ENCODE data around the gene SDK1. TPM values are rescaled to one million over a fixed set of nuclear protein-coding genes. Genes with fewer than 3 reads are reported as not detected.

SDK1 gene
- total and polyA plus RNA-seq, 12 donors, result 1.0 to 5.3 (median 3.2) TPM

DNA sequence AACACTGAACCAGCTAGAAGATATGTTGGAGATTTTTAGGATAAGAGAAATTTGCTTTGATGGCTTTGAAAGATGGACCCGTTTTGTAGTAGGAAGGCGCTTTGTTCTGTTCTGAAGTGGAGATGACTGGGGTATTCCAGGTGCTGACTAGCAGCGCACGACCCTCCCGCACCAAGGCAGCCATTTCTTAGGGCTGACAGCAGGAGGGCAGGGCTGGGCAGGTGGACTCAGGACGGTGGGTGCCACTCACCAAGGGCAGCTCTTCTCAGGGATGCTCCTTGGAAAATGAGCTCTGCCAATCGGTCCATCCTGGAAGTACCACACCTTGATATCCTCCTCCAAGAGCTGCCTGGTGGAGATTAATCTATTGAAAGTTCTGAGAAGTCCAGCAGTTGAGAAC is 917.4 kb downstream of the SDK1 start:
- Histone ChIP-seq H3K4me3 (no peak overlapping the region), H3K27ac (no peak overlapping the region), H3K9me3 (no peaks in the 10 kb centered on the region), H3K36me3 (no peaks in the 10 kb centered on the region), H3K27me3 (no peaks in the 10 kb centered on the region), H3K4me1 (no peaks in the 10 kb centered on the region)
- TF ChIP-seq CTCF (IDR thresholded peaks at IDR 0.05), result no peak
- WGBS, 2 donors, result 91 to 94% methylated on average over 7 of the region's 7 CpGs
- DNase-seq (no peak), ATAC-seq (no peak)
- intact Hi-C loops (cut with DNase I), result no loop called here

DNA sequence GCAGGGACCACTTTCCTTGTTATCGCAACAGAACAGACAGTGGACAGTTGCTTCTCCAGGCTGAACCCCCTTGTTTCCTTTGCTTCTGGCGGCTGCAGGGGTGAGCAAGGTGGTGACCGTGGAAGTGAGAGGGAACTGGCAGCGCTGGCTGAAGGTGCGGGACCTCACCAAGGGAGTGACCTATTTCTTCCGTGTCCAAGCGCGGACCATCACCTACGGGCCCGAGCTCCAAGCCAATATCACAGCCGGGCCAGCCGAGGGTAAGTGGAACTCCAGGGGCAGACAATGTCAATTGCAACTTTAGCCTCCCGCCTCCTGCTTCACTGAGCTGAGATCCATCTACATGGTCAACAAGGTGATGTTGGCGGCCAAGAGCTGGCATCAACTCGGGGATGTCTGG is 919.0 kb downstream of the SDK1 start:
- H3K9me3 ChIP-seq, result no peaks in the 10 kb centered on the region
- intact Hi-C loops (cut with DNase I), result no loop called here
- no peak for TF ChIP-seq CTCF (IDR thresholded peaks at IDR 0.05)
- no peaks in the 10 kb centered on the region for H3K4me1 ChIP-seq
- H3K27ac ChIP-seq, result no peak overlapping the region
- no peaks in the 10 kb centered on the region for H3K27me3 ChIP-seq
- no peak for DNase-seq
- H3K36me3 ChIP-seq, result no peaks in the 10 kb centered on the region
- ATAC-seq, result no peak
- no peak overlapping the region for H3K4me3 ChIP-seq
- 89 to 91% methylated on average over 15 of the region's 15 CpGs for WGBS, 2 donors

DNA sequence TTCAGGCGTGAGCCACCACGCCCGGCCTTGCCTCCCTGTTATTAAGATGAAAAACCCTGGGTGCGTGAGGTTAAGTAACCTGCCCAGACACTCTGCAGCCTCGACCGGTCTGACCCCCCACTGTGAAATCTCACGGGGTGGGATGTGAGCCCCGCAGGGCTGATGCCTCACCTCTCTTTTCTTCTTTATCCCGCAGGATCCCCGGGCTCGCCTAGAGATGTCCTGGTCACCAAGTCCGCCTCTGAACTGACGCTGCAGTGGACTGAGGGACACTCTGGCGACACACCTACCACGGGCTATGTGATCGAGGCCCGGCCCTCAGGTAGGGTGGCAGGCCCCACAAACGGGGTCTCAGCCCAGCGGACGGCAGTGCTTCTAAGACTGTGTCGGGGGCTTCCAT is 920.0 kb downstream of the SDK1 start:
- ATAC-seq, result no peak
- DNase-seq, result no peak
- intact Hi-C loops (cut with DNase I), result no loop called here
- Histone ChIP-seq H3K27ac (no peak overlapping the region), H3K4me1 (no peaks in the 10 kb centered on the region), H3K27me3 (no peaks in the 10 kb centered on the region), H3K4me3 (no peak overlapping the region), H3K9me3 (no peaks in the 10 kb centered on the region), H3K36me3 (no peaks in the 10 kb centered on the region)
- 85 to 89% methylated on average over 21 of the region's 21 CpGs for WGBS, 2 donors
- TF ChIP-seq CTCF (IDR thresholded peaks at IDR 0.05), result no peak

DNA sequence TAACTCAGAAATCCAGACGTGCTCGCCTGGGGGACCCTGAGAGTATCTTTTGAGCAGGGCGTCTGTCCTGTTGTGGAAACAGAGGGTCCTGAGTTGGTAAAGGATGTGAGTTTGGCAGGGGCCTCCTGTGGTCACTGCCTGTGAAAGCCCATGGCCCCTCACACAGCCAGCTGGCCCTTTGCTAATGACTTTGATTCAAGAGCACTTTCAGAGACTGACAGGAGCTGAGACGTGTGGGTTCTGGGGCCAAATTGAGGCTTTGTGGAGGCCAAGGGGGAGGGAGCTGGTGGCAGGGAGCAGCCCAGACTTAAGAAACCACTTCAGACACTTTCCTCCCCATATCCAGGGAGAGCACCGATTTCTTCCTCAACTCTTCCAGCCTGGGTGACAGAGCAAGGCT is 921.6 kb downstream of the SDK1 start:
- no peak for TF ChIP-seq CTCF (IDR thresholded peaks at IDR 0.05)
- ATAC-seq, result no peak
- H3K4me3 ChIP-seq, result no peak overlapping the region
- 82 to 85% methylated on average over 5 of the region's 5 CpGs for WGBS, 2 donors
- no peaks in the 10 kb centered on the region for H3K4me1 ChIP-seq
- H3K27me3 ChIP-seq, result no peaks in the 10 kb centered on the region
- no peaks in the 10 kb centered on the region for H3K36me3 ChIP-seq
- intact Hi-C loops (cut with DNase I), result no loop called here
- DNase-seq, result no peak
- H3K27ac ChIP-seq, result no peak overlapping the region
- no peaks in the 10 kb centered on the region for H3K9me3 ChIP-seq

DNA sequence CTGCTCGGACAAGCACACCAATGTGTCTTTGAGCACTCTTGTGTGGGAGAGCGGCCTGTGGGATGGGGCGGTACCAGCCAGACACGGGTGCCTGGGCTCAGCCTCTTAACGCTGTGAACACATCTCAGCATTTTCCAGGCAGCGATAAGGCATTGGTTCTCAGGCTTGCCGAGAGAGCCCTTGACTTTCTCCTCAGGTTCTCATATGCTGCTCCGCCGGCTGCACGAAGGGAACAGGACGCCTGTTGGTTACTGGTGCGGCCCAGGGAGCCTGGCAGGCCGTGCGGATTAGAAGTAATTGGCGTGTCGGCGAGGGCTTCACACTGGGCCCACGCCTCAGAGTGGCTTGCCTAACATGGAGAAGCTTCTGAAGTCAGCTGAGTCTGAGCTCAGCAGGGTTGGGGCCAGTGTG is 924.3 kb downstream of the SDK1 start:
- no peak overlapping the region for H3K27ac ChIP-seq
- no peaks in the 10 kb centered on the region for H3K9me3 ChIP-seq
- no peaks in the 10 kb centered on the region for H3K27me3 ChIP-seq
- H3K4me1 ChIP-seq, result no peaks in the 10 kb centered on the region
- TF ChIP-seq CTCF (IDR thresholded peaks at IDR 0.05), result no peak
- no peak overlapping the region for H3K4me3 ChIP-seq
- ATAC-seq (no peak), DNase-seq (no peak)
- no peaks in the 10 kb centered on the region for H3K36me3 ChIP-seq
- intact Hi-C loops (cut with DNase I), result no loop called here
- WGBS, 2 donors, result 90 to 91% methylated on average over 18 of the region's 18 CpGs

All from heart right ventricle (tissue), 16 donors.